Kasumi-1 (cell line): Measurements from ENCODE around the gene YIPF7.

Experiments used
- DNase-seq, 2 experiments: peaks; one replicate each; lab custom pipeline; 2025; lab: John Stamatoyannopoulos, UW

The YIPF7 gene

DNA sequence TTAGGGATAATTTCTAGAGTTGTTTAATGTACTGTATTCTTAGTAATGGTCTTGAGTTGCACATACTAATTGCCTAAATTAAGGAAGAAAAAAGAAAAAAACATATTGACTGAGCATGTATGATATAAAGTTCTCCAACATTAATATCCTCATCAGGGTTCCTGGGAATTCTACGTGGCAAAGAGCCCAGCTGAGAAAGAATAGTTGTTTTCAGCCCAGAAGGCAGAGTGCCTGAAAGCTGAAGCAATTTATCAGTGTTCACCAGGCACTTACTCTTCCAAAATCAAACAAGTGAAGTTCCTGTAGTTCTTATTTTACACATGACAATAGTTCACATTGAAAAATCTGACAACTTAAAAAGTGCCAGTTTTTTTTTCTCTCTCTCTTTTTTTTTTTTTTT is 27.7 kb downstream of the YIPF7 start:
- no peak for DNase-seq

GRCh38 chr4:44616621-44617020 is 34.8 kb downstream of the YIPF7 start:
- no peak for DNase-seq

- peak; percentile 10 to 45 for DNase-seq
These were observed 68.0 kb downstream of the YIPF7 start for GRCh38 chr4:44583393-44583792.

GRCh38 chr4:44580231-44580630 is 71.2 kb downstream of the YIPF7 start:
- no peak for DNase-seq

DNA sequence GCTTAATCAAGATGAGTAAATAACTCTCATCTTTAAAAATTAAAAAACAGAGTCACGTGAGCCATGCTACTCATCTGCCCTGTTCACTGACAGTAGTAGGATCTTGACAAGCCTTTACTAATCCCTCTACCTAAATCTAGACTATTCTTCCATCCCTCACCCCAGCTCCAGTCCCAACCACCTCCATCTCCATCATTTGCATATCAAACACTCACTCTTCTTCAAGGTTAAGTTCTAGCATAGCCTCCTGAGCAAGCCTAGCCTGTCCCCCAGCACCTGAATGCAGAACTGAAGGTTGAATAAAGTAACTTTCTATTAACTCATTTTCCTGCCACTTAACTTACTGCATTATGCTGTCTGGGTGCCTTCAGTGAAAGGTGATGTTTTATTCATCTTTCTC is 72.5 kb downstream of the YIPF7 start:
- DNase-seq = no peak
